ENCODE measurements around the gene ADK. TPM values are rescaled to one million over a fixed set of nuclear protein-coding genes. Genes with fewer than 3 reads are reported as not detected.

Gene ADK
- total and polyA plus RNA-seq, 2 of the 4 experiments (the other 2 are of a cell fraction): 30.6 to 40.9 TPM

- Histone ChIP-seq H4K91ac (ENCODE audit: insufficient read depth, low read depth, low read length) (peak overlapping the region; percentile 77), H4K5ac (ENCODE audit: low read depth, low read length) (peak overlapping the region; percentile 44), H2AK5ac (ENCODE audit: low read depth, low read length) (peak overlapping the region; percentile 26; the same call in 1 of the 2 replicates), H2BK5ac (ENCODE audit: low read depth, low read length, poor library complexity, severe bottlenecking) (peak overlapping the region; percentile 98), H3K23ac (ENCODE audit: low read depth, low read length) (peak overlapping the region; percentile 79), H3K27me3 (ENCODE audit: control insufficient read depth, insufficient read depth, low read length) (no peaks in the 10 kb centered on the region), H2AK9ac (replicated peaks; ENCODE audit: low read depth, low read length, poor library complexity) (peak overlapping the region; percentile 62), H3K9me1 (ENCODE audit: insufficient read depth, low read length) (peaks cover 3% of the 10 kb centered on the region; the same call in 1 of the 2 replicates), H3K9me3 (ENCODE audit: control insufficient read depth, insufficient read depth, low read length) (no peaks in the 10 kb centered on the region), H4K8ac (ENCODE audit: low read depth in 2 of 2, low read length in 2 of 2) (peak overlapping the region; percentile 1 to 47; a peak in 3 of 4 replicates), H3K56ac (ENCODE audit: extremely low read depth, insufficient read depth, low read length) (peak overlapping the region; percentile 72; the same call in 1 of the 2 replicates), H3K9ac (ENCODE audit: low read depth, low read length) (peak overlapping the region; percentile 85), H3K4ac (ENCODE audit: low read depth, low read length) (peak overlapping the region; percentile 82), H3K4me3 (ENCODE audit: insufficient read depth, low read depth, low read length) (peak overlapping the region; percentile 28; the same call in 1 of the 2 replicates), H2AFZ (replicated peaks; ENCODE audit: low read length, poor library complexity) (peak overlapping the region; percentile 44), H3K18ac (ENCODE audit: low read depth, low read length) (peak overlapping the region; percentile 80), H3K4me1 (ENCODE audit: control insufficient read depth, insufficient read depth, low read length) (peaks cover 6% of the 10 kb centered on the region), H3K27ac (ENCODE audit: insufficient read depth, low read length) (peak overlapping the region; percentile 87), H2BK20ac (ENCODE audit: low read depth, low read length) (peak overlapping the region; percentile 80), H2BK15ac (ENCODE audit: low read depth, low read length) (peak overlapping the region; percentile 14; the same call in 1 of the 3 replicates), H4K20me1 (ENCODE audit: insufficient read depth, low read length) (peaks cover 3% of the 10 kb centered on the region; the same call in 1 of the 2 replicates), H3K4me2 (ENCODE audit: low read depth, low read length) (peak overlapping the region; percentile 79), H2BK120ac (ENCODE audit: low read depth, low read length) (peak overlapping the region; percentile 65), H3K14ac (replicated peaks; ENCODE audit: low read depth, low read length) (peak overlapping the region; percentile 73), H3K36me3 (ENCODE audit: control insufficient read depth, insufficient read depth, low read length) (no peaks in the 10 kb centered on the region), H3K79me1 (ENCODE audit: low read depth in 1 of 2, low read length in 2 of 2) (peaks cover 5 to 52% of the 10 kb centered on the region in 2 experiments; a peak in 2 of 4 replicates)
- POLR2A ChIA-PET (ENCODE audit: unreplicated experiment): interaction anchor here (0.6 kb wide), 1 partner anchor 9 kb away, joined by 7 read pairs; no protein-coding TSS in a partner anchor
- 0 out of 2 replicates have a peak, but pooled peaks have one; percentile 8 for TF ChIP-seq MAFK (IDR thresholded peaks at IDR 0.05; ENCODE audit: low read depth, low read length)
- TF ChIP-seq CEBPB (IDR thresholded peaks at IDR 0.05; ENCODE audit: low read depth, low read length): peak; percentile 81
- TF ChIP-seq FOS (IDR thresholded peaks at IDR 0.05; ENCODE audit: low read depth, low read length): 0 out of 2 replicates have a peak, but pooled peaks have one; percentile 23
- TF ChIP-seq USF2 (IDR thresholded peaks at IDR 0.05; ENCODE audit: low read depth, low read length): no peak
- BruUV-seq (replicated peaks): no TSS peak
- dilution Hi-C loops (cut with HindIII; ENCODE audit: low sequenced_read_pairs, unreplicated experiment): no loop called here
- intact Hi-C loops (cut with micrococcal nuclease): loop anchor here (5.0 kb wide), 1 partner anchor 38 kb away; the partner anchor contains the start of genes ADK and AP3M1
- 17% methylated on average over 2 of the region's 3 CpGs; no CpG with 5 or more reads in 1 of the 2 experiments for WGBS, 2 experiments (ENCODE audit: extremely low coverage in 2 of 2, insufficient read length in 1 of 2)
- ATAC-seq (ENCODE audit: low read depth): peak; percentile 92
- DNase-seq: peak; percentile 93
- CTCF ChIA-PET: interaction anchor here (0.6 to 1.5 kb wide), 3 partner anchors 12 to 295 kb away, joined by 3 to 4 read pairs (median 4); no protein-coding TSS in a partner anchor
- in situ Hi-C loops (cut with MboI; ENCODE audit: low sequenced_read_pairs): no loop called here
Observed at GRCh38 chr10:74189999-74190421, 39.0 kb downstream of the ADK start.

Data from IMR-90 (cell line).